ENCODE measurements around the gene CDH11. TPM values are rescaled to one million over a fixed set of nuclear protein-coding genes. Genes with fewer than 3 reads are reported as not detected.

The CDH11 gene
- total RNA-seq, 2 experiments from 2014 or later = not detected

DNA sequence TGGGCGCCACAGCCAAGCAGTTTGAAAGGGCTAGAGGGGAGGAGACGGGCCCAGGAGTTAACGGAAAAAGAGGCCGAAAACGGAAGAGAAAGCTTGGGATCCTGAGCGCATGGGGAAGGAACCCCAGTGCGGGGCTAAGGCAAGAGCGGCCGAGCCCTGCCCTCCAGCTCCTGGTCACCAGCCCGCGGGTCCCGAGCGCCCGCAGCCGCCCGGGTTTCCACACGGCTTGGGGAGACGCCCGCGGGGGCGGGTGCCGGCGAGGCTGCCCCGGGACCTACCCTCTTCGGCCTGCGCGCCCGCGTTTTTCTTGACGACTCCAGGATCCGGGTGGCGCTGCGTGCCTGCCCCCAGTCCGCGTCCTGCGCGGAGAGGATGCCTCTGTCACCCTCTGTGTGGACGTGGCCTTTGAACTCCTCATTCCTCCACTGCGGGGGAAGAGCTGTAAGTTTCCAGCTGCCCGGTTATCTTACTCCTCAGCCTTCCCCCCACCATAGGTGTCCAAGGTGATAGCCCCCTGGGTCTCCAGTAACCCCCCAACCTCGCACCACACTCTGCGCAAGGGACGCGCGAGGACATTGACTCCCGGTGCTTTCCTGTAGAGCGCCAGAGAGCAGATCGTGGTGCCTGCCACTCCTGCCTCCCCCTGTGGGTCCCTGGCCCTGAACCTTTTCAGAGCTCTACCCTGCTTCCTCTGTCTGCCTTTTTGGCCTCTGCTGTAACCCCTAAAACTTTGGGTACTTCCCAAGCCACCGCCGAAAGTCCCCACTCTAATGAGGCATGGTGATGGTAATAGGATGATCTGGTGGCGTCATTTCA, 1.7 kb upstream of the CDH11 start:
- ChIA-PET POLR2A (no interaction called here), CTCF (ENCODE audit: unreplicated experiment) (no interaction called here)
- intact Hi-C loops (cut with micrococcal nuclease; ENCODE audit: unreplicated experiment) = no loop called here
- Histone ChIP-seq H3K79me2 (ENCODE audit: insufficient read depth, low read depth, low read length) (no peaks in the 10 kb centered on the region), H4K20me1 (ENCODE audit: insufficient read depth, low read length) (no peaks in the 10 kb centered on the region), H3K9me3 (ENCODE audit: low read length) (no peaks in the 10 kb centered on the region), H3K27ac (ENCODE audit: low read depth, low read length, poor library complexity, severe bottlenecking) (no peak overlapping the region), H3K4me2 (ENCODE audit: low read length) (no peak overlapping the region), H3K4me3 (ENCODE audit: low read depth, low read length, poor library complexity, severe bottlenecking) (no peak overlapping the region), H3K9me2 (ENCODE audit: insufficient read depth, low read length) (no peaks in the 10 kb centered on the region), H3K36me3 (ENCODE audit: insufficient read depth, low read length) (no peaks in the 10 kb centered on the region), H3K4me1 (ENCODE audit: insufficient read depth, low read length, poor library complexity, severe bottlenecking) (no peaks in the 10 kb centered on the region), H2AFZ (ENCODE audit: low read length) (no peak overlapping the region)
- DNase-seq (ENCODE audit: low spot score) = no peak
- TF ChIP-seq, protein P1, sequence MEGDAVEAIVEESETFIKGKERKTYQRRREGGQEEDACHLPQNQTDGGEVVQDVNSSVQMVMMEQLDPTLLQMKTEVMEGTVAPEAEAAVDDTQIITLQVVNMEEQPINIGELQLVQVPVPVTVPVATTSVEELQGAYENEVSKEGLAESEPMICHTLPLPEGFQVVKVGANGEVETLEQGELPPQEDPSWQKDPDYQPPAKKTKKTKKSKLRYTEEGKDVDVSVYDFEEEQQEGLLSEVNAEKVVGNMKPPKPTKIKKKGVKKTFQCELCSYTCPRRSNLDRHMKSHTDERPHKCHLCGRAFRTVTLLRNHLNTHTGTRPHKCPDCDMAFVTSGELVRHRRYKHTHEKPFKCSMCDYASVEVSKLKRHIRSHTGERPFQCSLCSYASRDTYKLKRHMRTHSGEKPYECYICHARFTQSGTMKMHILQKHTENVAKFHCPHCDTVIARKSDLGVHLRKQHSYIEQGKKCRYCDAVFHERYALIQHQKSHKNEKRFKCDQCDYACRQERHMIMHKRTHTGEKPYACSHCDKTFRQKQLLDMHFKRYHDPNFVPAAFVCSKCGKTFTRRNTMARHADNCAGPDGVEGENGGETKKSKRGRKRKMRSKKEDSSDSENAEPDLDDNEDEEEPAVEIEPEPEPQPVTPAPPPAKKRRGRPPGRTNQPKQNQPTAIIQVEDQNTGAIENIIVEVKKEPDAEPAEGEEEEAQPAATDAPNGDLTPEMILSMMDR (conservative IDR thresholded peaks at IDR 0.05; ENCODE audit: low read length) = no peak
- no peak for TF ChIP-seq EZH2phosphoT487 (IDR thresholded peaks at IDR 0.05; ENCODE audit: borderline replicate concordance, low read depth, low read length)
- BruUV-seq (replicated peaks) = no TSS peak

DNA sequence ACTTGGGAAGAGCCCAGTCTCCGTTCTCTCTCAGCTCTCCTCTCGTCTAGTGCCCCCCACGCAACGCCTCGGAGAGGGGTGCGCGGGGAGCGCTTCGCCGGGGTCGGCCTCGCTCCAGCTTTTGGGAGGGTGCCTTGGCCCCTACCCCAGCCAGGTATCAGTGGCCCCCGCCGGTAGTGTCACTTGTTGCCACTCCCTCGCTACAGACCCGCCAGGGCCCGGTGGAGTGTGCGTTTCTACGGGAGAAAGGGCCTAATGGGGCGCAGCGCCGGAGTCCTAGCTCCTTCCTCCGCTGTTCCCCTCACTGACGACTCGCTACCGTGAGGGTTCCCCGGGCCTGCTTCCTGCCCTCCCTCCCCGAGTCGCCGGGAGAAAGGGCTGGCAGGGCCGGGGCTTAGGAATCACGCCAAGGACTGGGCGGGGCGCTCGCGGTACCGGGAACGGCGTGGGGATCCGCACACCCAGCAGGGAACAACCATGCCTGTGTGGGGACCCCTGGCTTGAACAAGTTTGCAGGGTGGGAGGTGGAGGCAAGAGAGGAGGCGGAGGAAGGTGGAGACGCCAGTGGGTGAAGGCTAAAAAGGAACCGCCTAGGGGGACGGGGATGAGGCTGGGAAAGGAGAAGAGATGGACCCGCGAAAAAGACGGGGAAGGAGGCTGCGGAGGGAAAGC, 997 bp upstream of the CDH11 start:
- Histone ChIP-seq H4K20me1 (ENCODE audit: insufficient read depth, low read length) (no peaks in the 10 kb centered on the region), H3K27ac (ENCODE audit: low read depth, low read length, poor library complexity, severe bottlenecking) (no peak overlapping the region), H3K4me3 (ENCODE audit: low read depth, low read length, poor library complexity, severe bottlenecking) (no peak overlapping the region), H3K4me1 (ENCODE audit: insufficient read depth, low read length, poor library complexity, severe bottlenecking) (peaks cover 4% of the 10 kb centered on the region), H2AFZ (ENCODE audit: low read length) (no peak overlapping the region), H3K9me2 (ENCODE audit: insufficient read depth, low read length) (no peaks in the 10 kb centered on the region), H3K4me2 (ENCODE audit: low read length) (no peak overlapping the region), H3K9me3 (ENCODE audit: low read length) (no peaks in the 10 kb centered on the region), H3K79me2 (ENCODE audit: insufficient read depth, low read depth, low read length) (no peaks in the 10 kb centered on the region), H3K36me3 (ENCODE audit: insufficient read depth, low read length) (no peaks in the 10 kb centered on the region)
- intact Hi-C loops (cut with micrococcal nuclease; ENCODE audit: unreplicated experiment) = no loop called here
- ChIA-PET CTCF (ENCODE audit: unreplicated experiment) (no interaction called here), POLR2A (no interaction called here)
- TF ChIP-seq, protein P1 (conservative IDR thresholded peaks at IDR 0.05; ENCODE audit: low read length) = no peak
- TF ChIP-seq EZH2phosphoT487 (IDR thresholded peaks at IDR 0.05; ENCODE audit: borderline replicate concordance, low read depth, low read length) = no peak
- DNase-seq (ENCODE audit: low spot score) = no peak
- BruUV-seq (replicated peaks) = no TSS peak

Measured in OCI-LY7 (cell line).